ENCODE data around the gene SHBG.

DNA sequence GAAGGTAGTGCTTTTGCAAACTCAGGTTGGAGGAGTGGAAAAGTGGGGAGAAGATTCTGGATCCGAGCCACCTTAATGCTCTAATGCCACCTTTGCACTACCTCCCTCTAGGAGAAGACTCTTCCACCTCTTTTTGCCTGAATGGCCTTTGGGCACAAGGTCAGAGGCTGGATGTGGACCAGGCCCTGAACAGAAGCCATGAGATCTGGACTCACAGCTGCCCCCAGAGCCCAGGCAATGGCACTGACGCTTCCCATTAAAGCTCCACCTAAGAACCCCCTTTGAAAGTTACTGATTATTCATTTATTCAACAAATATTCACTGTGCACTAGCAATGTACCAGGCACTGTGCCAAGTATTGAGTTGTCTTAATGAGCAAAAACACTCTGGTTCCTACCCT lies 3.2 kb downstream of the SHBG start:
- no peak for TF ChIP-seq EZH2 (IDR thresholded peaks at IDR 0.05; ENCODE audit: insufficient read depth, poor library complexity, severe bottlenecking)
- no peak for TF ChIP-seq EZH2phosphoT487 (IDR thresholded peaks at IDR 0.05; ENCODE audit: insufficient read depth, low read depth)
